ENCODE data around the gene QKI.

The QKI gene

GRCh38 chr6:163463180-163463579, 48.7 kb downstream of the QKI start:
- no peak for DNase-seq (ENCODE audit: low read depth)
- TF ChIP-seq CTCF (IDR thresholded peaks at IDR 0.05; ENCODE audit: low read depth, low read length, missing control alignments), result no peak
- in situ Hi-C loops (cut with HindIII; ENCODE audit: low sequenced_read_pairs), result no loop called here
- no peak overlapping the region for H3K4me3 ChIP-seq (ENCODE audit: low read depth, low read length)

- TF ChIP-seq CTCF (IDR thresholded peaks at IDR 0.05; ENCODE audit: low read depth, low read length, missing control alignments), result no peak
- H3K4me3 ChIP-seq (ENCODE audit: low read depth, low read length), result no peak overlapping the region
- DNase-seq (ENCODE audit: low read depth), result no peak
- in situ Hi-C loops (cut with HindIII; ENCODE audit: low sequenced_read_pairs), result no loop called here
Measured at GRCh38 chr6:163463795-163464194, 49.3 kb downstream of the QKI start.

- in situ Hi-C loops (cut with HindIII; ENCODE audit: low sequenced_read_pairs), result no loop called here
- DNase-seq (ENCODE audit: low read depth), result no peak
Measured at GRCh38 chr6:163466839-163467390, 52.4 kb downstream of the QKI start.

GRCh38 chr6:163468738-163469137, 54.2 kb downstream of the QKI start:
- TF ChIP-seq CTCF (IDR thresholded peaks at IDR 0.05; ENCODE audit: low read depth, low read length, missing control alignments), result no peak

More at GRCh38 chr6:163466839-163467390, 52.4 kb downstream of the QKI start:
- no peak overlapping the region for H3K4me3 ChIP-seq (ENCODE audit: low read depth, low read length)
- TF ChIP-seq CTCF (IDR thresholded peaks at IDR 0.05; ENCODE audit: low read depth, low read length, missing control alignments), result no peak

GRCh38 chr6:163469459-163469985, 55.0 kb downstream of the QKI start:
- no peak overlapping the region for H3K4me3 ChIP-seq (ENCODE audit: low read depth, low read length)
- no peak for DNase-seq (ENCODE audit: low read depth)
- no peak for TF ChIP-seq CTCF (IDR thresholded peaks at IDR 0.05; ENCODE audit: low read depth, low read length, missing control alignments)
- in situ Hi-C loops (cut with HindIII; ENCODE audit: low sequenced_read_pairs), result no loop called here

More at GRCh38 chr6:163468738-163469137, 54.2 kb downstream of the QKI start:
- DNase-seq (ENCODE audit: low read depth), result no peak
- in situ Hi-C loops (cut with HindIII; ENCODE audit: low sequenced_read_pairs), result no loop called here
- H3K4me3 ChIP-seq (ENCODE audit: low read depth, low read length), result no peak overlapping the region

GRCh38 chr6:163470611-163471010, 56.1 kb downstream of the QKI start:
- in situ Hi-C loops (cut with HindIII; ENCODE audit: low sequenced_read_pairs), result no loop called here
- no peak overlapping the region for H3K4me3 ChIP-seq (ENCODE audit: low read depth, low read length)
- no peak for DNase-seq (ENCODE audit: low read depth)
- TF ChIP-seq CTCF (IDR thresholded peaks at IDR 0.05; ENCODE audit: low read depth, low read length, missing control alignments), result no peak

Measured in astrocyte of the cerebellum (primary cell).